ENCODE data around the gene JMJD1C.

JMJD1C gene

DNA sequence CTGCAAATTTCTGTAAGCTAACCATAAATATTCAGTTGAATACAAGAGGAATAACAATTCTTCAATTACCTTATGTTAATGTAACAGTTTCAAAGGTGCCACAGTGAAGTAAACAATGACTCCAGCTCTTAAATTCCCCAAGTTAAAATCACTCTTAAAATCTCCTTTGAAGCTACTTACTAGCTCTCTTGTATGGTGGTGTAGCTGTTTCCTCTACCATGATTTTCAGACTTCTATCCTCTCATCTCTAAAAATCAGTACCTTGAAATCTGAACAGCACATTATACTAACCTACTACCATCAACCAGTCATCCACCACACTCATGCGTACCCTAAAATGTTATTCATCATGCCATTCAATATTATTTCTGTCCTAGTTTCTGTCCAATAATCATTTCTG lies 29.6 kb downstream of the JMJD1C start:
- no peak for DNase-seq (ENCODE audit: low read depth)

DNA sequence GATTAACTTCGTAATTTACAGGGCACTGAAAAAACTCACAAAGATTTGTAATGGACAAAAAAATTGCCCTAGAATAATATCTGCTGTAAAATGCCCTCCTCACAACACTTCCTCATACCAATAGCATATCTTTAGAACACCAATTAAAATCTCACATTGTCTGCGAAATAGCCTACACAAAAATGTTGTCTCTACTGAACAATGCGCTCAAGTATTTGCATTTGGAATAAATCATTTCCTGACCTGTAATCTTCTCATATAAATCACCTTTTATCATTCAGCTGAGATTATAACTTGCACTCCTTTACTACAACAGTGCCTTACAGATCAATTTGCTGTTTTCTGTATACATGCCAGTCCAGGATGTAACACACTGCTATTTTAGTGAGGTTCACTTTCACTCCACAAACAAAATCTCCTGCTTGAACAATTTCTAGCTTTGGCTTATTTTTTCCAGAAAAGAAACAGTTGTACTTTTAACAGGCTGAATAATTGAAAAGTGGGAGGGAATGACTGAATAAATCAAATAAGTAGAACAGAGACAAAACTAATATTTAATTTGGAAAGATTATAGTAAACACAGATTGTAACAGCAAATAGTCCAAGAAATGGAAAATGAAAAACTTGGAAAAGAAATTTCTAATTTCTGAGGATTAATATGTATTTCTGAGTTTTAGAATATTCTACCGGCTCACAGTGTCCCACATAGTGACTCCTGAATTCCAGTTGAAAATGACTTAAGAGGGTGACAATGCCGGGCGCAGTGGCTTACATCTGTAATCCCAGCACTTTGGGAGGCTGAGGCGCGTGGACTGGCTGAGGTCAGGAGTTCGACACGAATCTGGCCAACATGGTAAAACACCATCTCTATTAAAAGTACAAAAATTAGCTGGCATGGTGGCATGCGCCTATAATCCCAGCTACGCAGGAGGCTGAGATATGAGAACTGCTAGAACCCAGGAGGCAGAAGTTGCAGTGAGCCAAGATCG lies 30.6 kb downstream of the JMJD1C start:
- no peak for DNase-seq (ENCODE audit: low read depth)

DNA sequence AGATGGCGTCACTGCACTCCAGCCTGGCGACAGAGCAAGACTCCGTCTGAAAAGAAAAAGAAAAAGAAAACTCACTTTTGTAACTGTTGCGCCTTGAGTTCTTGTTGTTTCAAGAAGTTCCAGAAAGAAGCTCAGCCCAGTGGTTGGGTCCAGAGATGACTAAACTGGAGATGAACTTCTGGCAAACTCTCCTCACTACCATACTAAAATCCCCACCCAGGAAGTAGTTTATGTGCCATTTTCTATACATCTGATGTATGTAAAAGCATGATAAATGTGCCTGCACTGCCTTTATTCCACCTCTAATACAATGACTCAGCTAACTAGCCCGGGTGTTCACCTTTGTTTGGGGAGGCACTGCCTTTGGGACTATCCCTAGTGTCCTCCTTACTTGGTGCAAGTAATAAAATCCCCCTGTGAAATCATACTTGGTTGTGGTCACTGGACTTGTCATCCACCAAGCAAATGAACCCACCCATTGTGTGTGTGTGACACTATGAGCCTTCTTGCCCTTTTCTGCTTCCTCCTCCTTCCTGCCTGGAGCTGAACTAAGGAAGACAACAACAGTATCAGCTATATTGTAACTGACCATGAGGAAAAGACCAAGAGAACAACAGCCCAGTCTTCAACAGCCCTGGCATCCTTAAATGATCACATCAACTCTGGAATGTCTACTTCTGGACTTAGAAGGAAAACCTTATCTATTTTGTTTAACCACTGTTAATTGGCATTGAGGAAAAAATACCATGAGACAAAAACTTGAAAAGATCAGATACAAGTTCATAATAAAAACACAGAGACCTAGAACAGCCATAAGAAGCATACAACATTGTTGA lies 33.6 kb downstream of the JMJD1C start:
- no peak for DNase-seq (ENCODE audit: low read depth)

DNA sequence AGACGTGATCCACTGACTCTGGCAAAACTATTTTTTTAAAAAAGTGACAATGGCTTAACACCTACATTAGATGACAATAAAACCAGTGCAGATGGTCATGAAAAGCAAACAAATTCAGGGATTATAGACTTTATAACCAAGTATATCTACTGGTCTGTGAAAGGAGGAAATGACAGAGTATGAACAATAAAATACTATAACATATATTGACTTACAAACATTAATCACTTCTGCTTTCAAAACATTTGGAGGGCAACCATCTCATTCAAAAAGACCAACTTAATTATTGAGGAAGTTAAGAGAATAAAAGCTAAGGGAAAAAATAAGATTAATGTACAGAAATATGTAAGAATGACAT lies 34.8 kb downstream of the JMJD1C start:
- DNase-seq (ENCODE audit: low read depth), result no peak

DNA sequence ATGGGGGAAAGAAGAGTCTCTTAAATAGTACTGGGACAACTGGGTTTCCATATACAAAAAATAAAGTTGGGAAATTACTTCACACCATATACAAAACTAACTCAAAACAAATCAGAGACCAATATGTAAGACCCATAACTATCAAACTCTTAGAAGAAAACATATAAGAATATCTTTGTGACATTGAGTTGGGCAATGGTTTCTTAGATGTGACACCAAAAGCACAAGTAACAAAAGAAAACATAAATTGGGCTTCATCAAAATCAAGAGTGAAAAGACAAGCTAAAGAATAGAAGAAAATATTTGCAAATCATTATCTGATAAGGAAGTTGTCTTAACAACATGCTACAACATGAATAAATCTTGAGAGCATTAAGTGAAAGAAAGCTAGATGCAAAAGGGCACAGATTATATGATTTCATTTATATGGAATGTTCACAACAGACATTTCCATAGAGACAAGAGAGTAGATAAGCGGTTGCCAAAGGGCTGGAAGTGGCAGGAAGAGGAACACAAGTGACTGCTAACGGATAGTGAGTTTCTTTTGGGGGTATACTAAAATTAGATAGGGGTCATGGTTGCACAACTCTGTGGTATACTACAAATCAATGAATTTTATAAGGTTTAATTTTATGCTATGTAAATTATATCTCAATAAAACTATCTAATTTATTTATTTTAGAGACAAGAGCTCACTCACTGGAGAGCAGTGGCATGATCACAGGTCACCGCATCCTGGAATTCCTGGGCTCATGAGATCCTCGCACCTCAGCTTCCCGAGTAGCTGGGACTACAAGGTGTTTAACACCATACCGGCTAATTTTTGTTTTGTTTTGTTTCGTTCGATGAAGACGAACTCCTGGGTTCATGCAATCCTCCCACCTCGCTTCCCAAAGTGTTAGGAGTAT lies 35.4 kb downstream of the JMJD1C start:
- DNase-seq (ENCODE audit: low read depth), result no peak

- no peak for DNase-seq (ENCODE audit: low read depth)
Observed at GRCh38 chr10:63429281-63429680, 36.5 kb downstream of the JMJD1C start.

DNA sequence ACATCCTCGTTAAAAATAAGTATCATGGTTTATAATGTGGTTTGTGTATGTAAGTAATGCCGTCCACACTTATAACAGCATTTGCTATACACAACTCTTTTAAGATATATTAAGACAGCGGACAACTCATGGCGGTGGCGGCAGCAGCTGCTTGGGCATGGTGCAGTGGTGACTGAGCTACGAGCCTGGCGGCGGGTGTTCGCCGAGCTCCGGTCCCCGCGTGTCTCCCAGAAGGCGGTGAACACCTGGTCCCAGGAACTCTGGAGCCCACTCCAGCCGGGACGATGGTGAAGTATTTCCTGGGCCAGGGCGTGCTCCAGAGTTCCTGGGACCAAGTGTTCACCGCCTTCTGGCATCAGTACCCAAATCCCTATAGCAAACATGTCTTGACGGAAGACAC lies 38.8 kb downstream of the JMJD1C start:
- DNase-seq (ENCODE audit: low read depth), result no peak

DNA sequence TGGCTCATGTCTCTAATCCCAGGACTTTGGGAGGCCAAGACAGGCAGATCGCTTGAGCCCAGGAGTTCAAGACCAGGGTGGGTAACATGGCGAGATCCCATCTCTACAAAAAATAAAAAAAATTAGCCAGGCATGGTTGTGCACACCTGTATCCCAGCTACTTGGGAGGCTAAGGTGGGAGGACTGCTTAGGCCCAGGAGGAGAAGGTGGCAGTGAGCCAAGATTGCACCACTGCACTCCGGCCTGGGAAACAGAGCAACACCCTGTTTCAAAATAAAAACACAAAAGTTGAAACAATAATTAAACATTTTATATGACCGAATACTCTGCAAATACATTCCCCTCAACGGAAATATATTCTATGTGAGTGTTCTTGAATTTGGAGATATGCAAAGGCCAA lies 40.3 kb downstream of the JMJD1C start:
- DNase-seq (ENCODE audit: low read depth), result no peak

DNA sequence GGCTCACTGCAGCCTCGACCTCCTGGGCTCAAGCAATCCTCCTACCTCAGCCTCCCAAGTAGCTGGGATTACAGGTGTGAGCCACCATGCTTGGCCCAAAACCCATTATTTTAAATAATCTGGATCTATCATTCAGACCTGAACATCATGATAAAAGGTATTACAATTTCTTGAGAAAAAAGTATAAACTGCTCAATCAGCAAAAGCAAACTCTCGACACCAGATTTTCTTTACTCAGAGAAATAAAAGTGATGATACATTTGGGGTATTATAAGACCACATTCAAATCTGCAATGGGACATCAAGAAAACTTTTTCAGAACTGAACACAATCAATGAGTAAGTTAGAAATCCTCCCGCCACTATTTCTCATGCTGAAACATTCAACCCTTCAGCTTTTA lies 41.2 kb downstream of the JMJD1C start:
- no peak for DNase-seq (ENCODE audit: low read depth)

DNA sequence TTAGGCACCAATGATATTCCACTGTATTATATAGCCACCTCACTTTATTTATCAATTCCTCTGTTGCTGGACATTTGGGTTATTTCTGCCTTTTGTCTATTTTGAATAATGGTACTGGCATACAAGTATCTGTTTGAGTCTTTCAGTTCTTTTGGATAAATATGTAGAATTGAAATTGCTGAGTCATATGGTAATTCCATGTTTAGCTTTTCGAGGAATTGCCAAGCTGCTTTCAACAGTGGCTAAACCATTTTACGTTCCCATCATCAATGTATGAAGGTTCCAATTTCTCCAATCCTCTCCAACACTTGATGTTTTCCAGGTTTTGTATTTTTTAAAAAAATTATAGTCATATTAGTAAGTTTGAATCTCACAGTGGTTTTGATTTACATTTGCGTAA lies 42.3 kb downstream of the JMJD1C start:
- no peak for DNase-seq (ENCODE audit: low read depth)

DNA sequence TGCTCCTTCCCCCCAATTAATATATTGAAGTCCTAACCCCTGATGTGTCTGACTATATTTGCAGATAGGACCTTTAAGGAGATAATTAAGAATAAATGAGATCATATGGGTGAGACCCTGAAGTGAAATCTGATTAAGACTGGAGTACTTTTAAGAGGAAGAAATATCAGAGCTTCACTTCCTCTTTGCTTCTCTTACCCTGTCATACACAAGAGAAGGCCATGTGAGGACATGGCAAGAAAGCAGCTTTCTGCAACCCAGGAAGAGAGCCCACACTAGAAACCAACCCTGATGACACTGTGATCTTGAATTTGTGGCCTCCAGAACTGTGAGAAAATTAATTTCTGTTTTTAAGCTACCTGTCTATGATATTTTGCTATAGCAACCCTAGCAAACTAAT lies 44.2 kb downstream of the JMJD1C start:
- no peak for DNase-seq (ENCODE audit: low read depth)

DNA sequence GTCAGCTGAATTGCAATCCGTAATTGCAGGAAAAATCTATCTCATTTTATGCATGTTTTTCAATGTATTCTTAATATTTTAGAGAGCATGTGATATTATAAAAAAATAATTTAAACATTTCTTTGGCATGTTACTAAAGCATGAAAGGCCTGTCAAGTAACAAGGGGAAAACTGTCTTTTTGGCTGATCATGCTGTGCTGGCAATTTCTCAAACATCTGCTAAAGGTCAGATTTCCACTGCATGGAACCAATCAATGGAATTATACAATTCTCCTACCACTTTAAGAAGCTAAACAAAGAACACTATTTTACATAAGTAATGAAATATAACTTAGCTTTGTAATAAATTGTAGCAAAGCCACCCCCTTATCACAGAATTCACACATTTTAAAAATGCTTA lies 49.4 kb downstream of the JMJD1C start:
- DNase-seq (ENCODE audit: low read depth), result no peak

- DNase-seq (ENCODE audit: low read depth), result no peak
Observed at GRCh38 chr10:63415640-63416244, 50.0 kb downstream of the JMJD1C start.

DNA sequence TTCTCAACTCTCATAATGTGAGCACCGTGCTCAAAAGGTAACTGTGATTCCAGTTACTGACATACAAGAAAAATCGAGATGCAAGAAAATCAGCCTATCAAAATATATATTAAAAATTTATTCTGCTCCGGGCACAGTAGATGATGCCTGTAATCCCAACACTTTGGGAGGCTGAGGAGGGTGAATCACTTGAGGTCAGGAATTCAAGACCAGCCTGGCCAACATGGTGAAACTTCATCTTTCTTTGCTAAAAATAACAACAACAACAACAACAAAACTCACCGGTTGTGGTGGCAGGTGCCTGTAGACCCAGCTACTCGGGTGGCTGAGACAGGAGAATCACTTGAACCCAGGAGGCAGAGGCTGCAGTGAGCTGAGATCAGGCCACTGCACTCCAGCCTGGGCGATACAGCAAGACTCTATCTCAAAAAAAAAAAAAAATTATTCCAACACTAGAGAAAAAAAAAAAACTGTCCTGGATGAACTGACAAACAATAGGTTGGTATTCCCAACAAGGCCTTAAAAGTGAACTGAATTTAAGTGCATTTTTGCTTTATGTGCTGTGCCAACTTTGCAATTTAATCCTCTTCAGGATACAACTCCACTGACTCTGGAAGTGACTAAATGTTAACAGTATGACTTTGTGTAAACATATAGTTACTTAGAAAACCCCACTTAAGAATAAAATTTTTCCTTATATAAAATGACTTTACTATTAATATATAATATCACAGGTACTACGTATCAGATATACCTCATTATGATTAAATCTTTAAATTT lies 51.1 kb downstream of the JMJD1C start:
- no peak for DNase-seq (ENCODE audit: low read depth)

GRCh38 chr10:63413429-63413828 lies 52.3 kb downstream of the JMJD1C start:
- DNase-seq (ENCODE audit: low read depth), result peak; percentile 14

DNA sequence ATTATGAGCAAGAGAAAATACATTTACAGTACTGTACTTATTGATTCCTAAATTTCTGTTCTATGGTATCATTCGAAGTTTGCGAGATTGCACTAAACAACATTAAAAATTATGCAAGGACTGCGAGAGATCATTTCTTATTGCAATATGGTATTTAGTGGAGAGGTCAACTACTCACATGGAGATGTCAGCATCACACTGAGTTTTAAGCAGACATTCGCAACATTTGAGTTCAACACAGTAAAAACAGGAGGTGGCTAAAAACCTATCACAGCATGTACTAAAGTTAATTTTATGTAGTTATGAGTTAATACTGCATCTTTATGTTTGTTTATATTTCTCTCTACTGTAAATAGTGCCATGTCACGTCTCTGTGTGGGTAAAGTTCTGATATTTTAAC lies 53.5 kb downstream of the JMJD1C start:
- no peak for DNase-seq (ENCODE audit: low read depth)

DNA sequence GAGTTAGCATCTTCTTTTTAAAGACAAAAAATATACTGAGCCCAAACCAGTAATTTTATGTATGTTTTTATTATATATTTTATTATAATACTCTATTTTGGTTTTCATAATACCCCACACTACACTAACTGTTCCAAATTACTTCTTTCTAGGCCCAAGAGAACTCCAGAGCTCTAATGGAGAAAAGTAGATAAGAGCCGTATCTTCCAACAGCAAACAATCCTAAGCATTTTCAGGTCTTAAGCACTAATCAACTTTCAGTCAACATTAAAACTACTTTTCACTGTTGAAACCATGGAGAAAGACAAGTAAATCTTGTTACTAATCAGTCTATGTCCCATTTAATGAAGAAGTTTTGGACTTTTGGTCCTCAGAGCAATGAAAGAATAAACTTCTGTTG lies 55.1 kb downstream of the JMJD1C start:
- no peak for DNase-seq (ENCODE audit: low read depth)

- no peak for DNase-seq (ENCODE audit: low read depth)
Observed at GRCh38 chr10:63409465-63410027, 56.2 kb downstream of the JMJD1C start.

DNA sequence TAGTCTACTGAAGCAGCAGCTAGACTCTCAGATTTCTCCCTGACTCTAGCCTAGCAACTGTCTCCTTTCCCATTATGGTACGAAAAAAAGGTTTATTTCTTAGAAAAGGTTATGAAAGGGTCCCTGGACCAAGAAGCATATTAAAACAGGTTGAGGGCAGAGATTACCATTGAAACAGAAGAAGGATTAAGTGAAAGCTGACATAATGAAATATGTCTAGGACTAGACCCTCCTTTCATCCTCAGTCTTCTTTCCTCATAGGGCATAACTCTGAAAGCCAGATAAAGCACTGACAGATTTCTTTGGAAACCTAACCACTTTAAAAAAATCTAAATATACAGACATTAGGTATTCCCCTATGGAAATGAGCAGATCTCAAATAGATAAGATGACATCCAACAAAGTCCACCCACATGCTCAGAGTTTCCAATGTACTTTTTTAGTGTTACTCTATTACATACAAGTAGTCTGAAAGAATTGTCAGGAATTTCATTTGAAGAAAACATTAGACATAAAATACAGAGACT lies 58.6 kb downstream of the JMJD1C start:
- DNase-seq (ENCODE audit: low read depth), result no peak

- no peak for DNase-seq (ENCODE audit: low read depth)
Observed at GRCh38 chr10:63396133-63396761, 69.5 kb downstream of the JMJD1C start.

Measured in CMK (cell line).